ENCODE data around the gene PPT2.

Gene PPT2

GRCh38 chr6:32113386-32114352 lies 40.3 kb upstream of the PPT2 start:
- no peaks in the 10 kb centered on the region for H3K9me3 ChIP-seq (replicated peaks; ENCODE audit: insufficient read depth, low read length)
- no peaks in the 10 kb centered on the region for H3K9me2 ChIP-seq (replicated peaks; ENCODE audit: insufficient read depth, low read length)
- H2AFZ ChIP-seq (ENCODE audit: low read length): no peak overlapping the region
- no peaks in the 10 kb centered on the region for H3K36me3 ChIP-seq (replicated peaks; ENCODE audit: insufficient read depth, low read length)
- no peaks in the 10 kb centered on the region for H3F3A ChIP-seq (ENCODE audit: insufficient read depth, low read length)
- no peaks in the 10 kb centered on the region for H4K20me1 ChIP-seq (ENCODE audit: insufficient read depth, low read length)
- no peaks in the 10 kb centered on the region for H3K79me2 ChIP-seq (ENCODE audit: low read length)
- no peak overlapping the region for H3K27ac ChIP-seq (ENCODE audit: low read length)
- H3K4me1 ChIP-seq (ENCODE audit: low read length): no peaks in the 10 kb centered on the region
- H3K9ac ChIP-seq (ENCODE audit: low read length): no peak overlapping the region
- no peak overlapping the region for H3K4me2 ChIP-seq (ENCODE audit: low read depth, low read length)
- H3K27me3 ChIP-seq (replicated peaks; ENCODE audit: insufficient read depth, low read length): peaks cover 12% of the 10 kb centered on the region
- TF ChIP-seq CTCF (IDR thresholded peaks at IDR 0.05; ENCODE audit: low read length): no peak
- TF ChIP-seq EZH2 (optimal IDR thresholded peaks at IDR 0.05; ENCODE audit: low read depth, low read length): no peak
- no peak for TF ChIP-seq EZH2phosphoT487 (IDR thresholded peaks at IDR 0.05; ENCODE audit: low read length)
- H3K4me3 ChIP-seq (ENCODE audit: low read length): no peak overlapping the region
- DNase-seq: no peak

GRCh38 chr6:32114796-32115195 lies 39.1 kb upstream of the PPT2 start:
- TF ChIP-seq CTCF (IDR thresholded peaks at IDR 0.05; ENCODE audit: low read length) (no peak), EZH2 (optimal IDR thresholded peaks at IDR 0.05; ENCODE audit: low read depth, low read length) (no peak), EZH2phosphoT487 (IDR thresholded peaks at IDR 0.05; ENCODE audit: low read length) (no peak)
- no peak overlapping the region for H3K9ac ChIP-seq (ENCODE audit: low read length)
- H3K4me3 ChIP-seq (ENCODE audit: low read length): no peak overlapping the region
- no peaks in the 10 kb centered on the region for H3K79me2 ChIP-seq (ENCODE audit: low read length)
- H3K9me3 ChIP-seq (replicated peaks; ENCODE audit: insufficient read depth, low read length): no peaks in the 10 kb centered on the region
- H3K27ac ChIP-seq (ENCODE audit: low read length): no peak overlapping the region
- H3F3A ChIP-seq (ENCODE audit: insufficient read depth, low read length): no peaks in the 10 kb centered on the region
- H2AFZ ChIP-seq (ENCODE audit: low read length): no peak overlapping the region
- no peaks in the 10 kb centered on the region for H3K36me3 ChIP-seq (replicated peaks; ENCODE audit: insufficient read depth, low read length)
- no peak overlapping the region for H3K4me2 ChIP-seq (ENCODE audit: low read depth, low read length)
- no peaks in the 10 kb centered on the region for H3K4me1 ChIP-seq (ENCODE audit: low read length)
- H3K27me3 ChIP-seq (replicated peaks; ENCODE audit: insufficient read depth, low read length): 0 out of 2 replicates have a peak, but pooled peaks cover 2% of the 10 kb centered on the region
- no peak for DNase-seq
- no peaks in the 10 kb centered on the region for H3K9me2 ChIP-seq (replicated peaks; ENCODE audit: insufficient read depth, low read length)
- no peaks in the 10 kb centered on the region for H4K20me1 ChIP-seq (ENCODE audit: insufficient read depth, low read length)

- Histone ChIP-seq H3K9me2 (replicated peaks; ENCODE audit: insufficient read depth, low read length) (no peaks in the 10 kb centered on the region), H3K4me3 (ENCODE audit: low read length) (no peak overlapping the region), H2AFZ (ENCODE audit: low read length) (no peak overlapping the region), H3F3A (ENCODE audit: insufficient read depth, low read length) (no peaks in the 10 kb centered on the region), H3K9ac (ENCODE audit: low read length) (no peak overlapping the region), H3K27me3 (replicated peaks; ENCODE audit: insufficient read depth, low read length) (no peaks in the 10 kb centered on the region), H4K20me1 (ENCODE audit: insufficient read depth, low read length) (no peaks in the 10 kb centered on the region), H3K27ac (ENCODE audit: low read length) (no peak overlapping the region), H3K79me2 (ENCODE audit: low read length) (no peaks in the 10 kb centered on the region), H3K4me1 (ENCODE audit: low read length) (no peaks in the 10 kb centered on the region), H3K4me2 (ENCODE audit: low read depth, low read length) (no peak overlapping the region), H3K9me3 (replicated peaks; ENCODE audit: insufficient read depth, low read length) (no peaks in the 10 kb centered on the region), H3K36me3 (replicated peaks; ENCODE audit: insufficient read depth, low read length) (no peaks in the 10 kb centered on the region)
- DNase-seq: no peak
- no peak for TF ChIP-seq EZH2phosphoT487 (IDR thresholded peaks at IDR 0.05; ENCODE audit: low read length)
- TF ChIP-seq CTCF (IDR thresholded peaks at IDR 0.05; ENCODE audit: low read length): no peak
- TF ChIP-seq EZH2 (optimal IDR thresholded peaks at IDR 0.05; ENCODE audit: low read depth, low read length): no peak
Measured at GRCh38 chr6:32115623-32116022, 38.3 kb upstream of the PPT2 start.
